Astrocyte (in vitro differentiated cells and primary cell): Measurements from ENCODE around the gene HEXIM1. TPM values are rescaled to one million over a fixed set of nuclear protein-coding genes. Genes with fewer than 3 reads are reported as not detected.

Experiments used
- DNase-seq: peaks from one replicate; pipeline ENCODE4 v3.0.0-alpha.2; 2010; ENCODE audit warnings: low read depth
- FAIRE-seq: peaks from 2 replicates; lab custom pipeline; 2011; peaks lifted over from hg19 to GRCh38; lab: Jason Lieb, UNC
- H2AFZ ChIP-seq: 2 replicates; pipeline ENCODE4 v1.6.0; 2012; ENCODE audit warnings: low read depth, low read length, inconsistent platforms
- H3K27ac ChIP-seq: 2 replicates; pipeline ENCODE4 v1.5.1; 2011; ENCODE audit warnings: low read depth, low read length, inconsistent platforms
- H3K27me3 ChIP-seq: 2 replicates; pipeline ENCODE4 v1.6.0; 2011; ENCODE audit warnings: low read length, inconsistent platforms; ENCODE audit not compliant: insufficient read depth
- H3K36me3 ChIP-seq: 2 replicates; pipeline ENCODE4 v1.5.1; 2011; ENCODE audit warnings: low read length, inconsistent platforms; ENCODE audit not compliant: insufficient read depth
- H3K4me1 ChIP-seq: 2 replicates; pipeline ENCODE4 v1.5.1; 2011; ENCODE audit warnings: low read length, inconsistent platforms; ENCODE audit not compliant: insufficient read depth
- H3K4me2 ChIP-seq: 2 replicates; pipeline ENCODE4 v1.6.0; 2012; ENCODE audit warnings: low read length, inconsistent platforms
- H3K4me3 ChIP-seq: 2 replicates; pipeline ENCODE4 v1.5.1; 2011; ENCODE audit warnings: low read depth, mild to moderate bottlenecking, low read length, inconsistent platforms; ENCODE audit not compliant: insufficient read depth
- H3K79me2 ChIP-seq: 2 replicates; pipeline ENCODE4 v1.6.0; 2012; ENCODE audit warnings: mild to moderate bottlenecking, low read length, inconsistent platforms; ENCODE audit not compliant: insufficient read depth
- H3K9ac ChIP-seq: 2 replicates; pipeline ENCODE4 v1.6.0; 2012; ENCODE audit warnings: mild to moderate bottlenecking, low read length, inconsistent platforms
- H3K9me3 ChIP-seq: 2 replicates; pipeline ENCODE4 v1.5.1; 2012; ENCODE audit warnings: low read depth, mild to moderate bottlenecking, low read length, inconsistent platforms; ENCODE audit not compliant: insufficient read depth
- H4K20me1 ChIP-seq: 2 replicates; pipeline ENCODE4 v1.6.0; 2012; ENCODE audit warnings: low read length, inconsistent platforms; ENCODE audit not compliant: insufficient read depth
- H3K27ac Mint-ChIP-seq: one replicate; pipeline ENCODE4 v1.8.0; 2021; ENCODE audit warnings: mild to moderate bottlenecking, mixed read lengths; ENCODE audit not compliant: unreplicated experiment
- H3K27me3 Mint-ChIP-seq: one replicate; pipeline ENCODE4 v1.8.0; 2021; ENCODE audit warnings: low read depth, mixed read lengths; ENCODE audit not compliant: unreplicated experiment
- H3K36me3 Mint-ChIP-seq: one replicate; pipeline ENCODE4 v1.8.0; 2021; ENCODE audit warnings: low read depth, mixed read lengths; ENCODE audit not compliant: unreplicated experiment
- H3K4me1 Mint-ChIP-seq: one replicate; pipeline ENCODE4 v1.8.0; 2021; ENCODE audit warnings: low read depth, mixed read lengths; ENCODE audit not compliant: unreplicated experiment
- H3K4me3 Mint-ChIP-seq: one replicate; pipeline ENCODE4 v1.8.0; 2021; ENCODE audit warnings: mild to moderate bottlenecking, moderate library complexity, mixed read lengths; ENCODE audit not compliant: unreplicated experiment
- H3K9me3 Mint-ChIP-seq: one replicate; pipeline ENCODE4 v1.8.0; 2021; ENCODE audit warnings: mild to moderate bottlenecking, mixed read lengths; ENCODE audit not compliant: unreplicated experiment
- EZH2 ChIP-seq: IDR thresholded peaks from 2 replicates; pipeline ENCODE4 v1.6.1; 2012; ENCODE audit warnings: mild to moderate bottlenecking, low read length, inconsistent platforms; ENCODE audit not compliant: insufficient read depth
- total RNA-seq: library from RNA; stranded (reverse); gene quantifications from 2 replicates; pipeline ENCODE4 v1.2.1, GENCODE V29; 2021
- TF ChIP-seq, protein P1 (sequence below): IDR thresholded peaks from 2 replicates; pipeline ENCODE4 v1.5.1; 2011; ENCODE audit warnings: low read depth, mild to moderate bottlenecking, inconsistent platforms, low read length, moderate library complexity; ENCODE audit not compliant: insufficient read depth

The HEXIM1 gene
- total RNA-seq, 1 donor from 2014 or later: 44.5 TPM

GRCh38 chr17:45147581-45148182 is 593 bp upstream of the HEXIM1 start:
- no peak for FAIRE-seq
- Histone ChIP-seq H3K79me2 (peaks cover 36% of the 10 kb centered on the region), H3K36me3 (no peaks in the 10 kb centered on the region), H3K9ac (peak overlapping the region; percentile 97), H3K27ac (peak overlapping the region; percentile 99), H3K9me3 (no peaks in the 10 kb centered on the region), H2AFZ (peak overlapping the region; percentile 53), H3K4me1 (peaks cover 22% of the 10 kb centered on the region), H4K20me1 (peaks cover 34% of the 10 kb centered on the region), H3K4me3 (peak overlapping the region; percentile 86), H3K27me3 (no peaks in the 10 kb centered on the region), H3K4me2 (peak overlapping the region; percentile 86)
- Mint-ChIP-seq H3K36me3 (peaks cover 3% of the 10 kb centered on the region), H3K27me3 (no peaks in the 10 kb centered on the region), H3K4me3 (peak overlapping the region; percentile 98), H3K27ac (peak overlapping the region; percentile 100), H3K4me1 (peaks cover 9% of the 10 kb centered on the region), H3K9me3 (no peaks in the 10 kb centered on the region)
- TF ChIP-seq, protein P1, sequence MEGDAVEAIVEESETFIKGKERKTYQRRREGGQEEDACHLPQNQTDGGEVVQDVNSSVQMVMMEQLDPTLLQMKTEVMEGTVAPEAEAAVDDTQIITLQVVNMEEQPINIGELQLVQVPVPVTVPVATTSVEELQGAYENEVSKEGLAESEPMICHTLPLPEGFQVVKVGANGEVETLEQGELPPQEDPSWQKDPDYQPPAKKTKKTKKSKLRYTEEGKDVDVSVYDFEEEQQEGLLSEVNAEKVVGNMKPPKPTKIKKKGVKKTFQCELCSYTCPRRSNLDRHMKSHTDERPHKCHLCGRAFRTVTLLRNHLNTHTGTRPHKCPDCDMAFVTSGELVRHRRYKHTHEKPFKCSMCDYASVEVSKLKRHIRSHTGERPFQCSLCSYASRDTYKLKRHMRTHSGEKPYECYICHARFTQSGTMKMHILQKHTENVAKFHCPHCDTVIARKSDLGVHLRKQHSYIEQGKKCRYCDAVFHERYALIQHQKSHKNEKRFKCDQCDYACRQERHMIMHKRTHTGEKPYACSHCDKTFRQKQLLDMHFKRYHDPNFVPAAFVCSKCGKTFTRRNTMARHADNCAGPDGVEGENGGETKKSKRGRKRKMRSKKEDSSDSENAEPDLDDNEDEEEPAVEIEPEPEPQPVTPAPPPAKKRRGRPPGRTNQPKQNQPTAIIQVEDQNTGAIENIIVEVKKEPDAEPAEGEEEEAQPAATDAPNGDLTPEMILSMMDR: no peak
- TF ChIP-seq EZH2: no peak
- DNase-seq: peak; percentile 96

- peak overlapping the region; percentile 94 for H3K4me3 ChIP-seq
- no peaks in the 10 kb centered on the region for H3K36me3 ChIP-seq
- no peak overlapping the region for H2AFZ ChIP-seq
- peaks cover 34% of the 10 kb centered on the region for H4K20me1 ChIP-seq
- Mint-ChIP-seq H3K27ac (peak overlapping the region; percentile 88), H3K36me3 (peaks cover 3% of the 10 kb centered on the region), H3K4me1 (peaks cover 9% of the 10 kb centered on the region), H3K4me3 (peak overlapping the region; percentile 98), H3K27me3 (no peaks in the 10 kb centered on the region), H3K9me3 (no peaks in the 10 kb centered on the region)
- peak overlapping the region; percentile 94 for H3K4me2 ChIP-seq
- no peak for FAIRE-seq
- peak; percentile 62 for DNase-seq
- peaks cover 18% of the 10 kb centered on the region for H3K4me1 ChIP-seq
- H3K9me3 ChIP-seq: no peaks in the 10 kb centered on the region
- no peaks in the 10 kb centered on the region for H3K27me3 ChIP-seq
- peaks cover 36% of the 10 kb centered on the region for H3K79me2 ChIP-seq
- TF ChIP-seq, protein P1: peak; percentile 48
- no peak for TF ChIP-seq EZH2
- peak overlapping the region; percentile 77 for H3K27ac ChIP-seq
- peak overlapping the region; percentile 91 for H3K9ac ChIP-seq
Measured at GRCh38 chr17:45149037-45149668, 878 bp downstream of the HEXIM1 start.
